T-helper 1 cell treated with Interleukin-12 subunit alpha and Interleukin-12 subunit beta and Interleukin-4 antibody, amounts not matched to agents 30 μg/mL and 1 μg/mL, for 36 hours (primary cell): Measurements from ENCODE around the gene STYXL2.

Source experiments
- H3K27ac Mint-ChIP-seq: one replicate; pipeline ENCODE4 v1.8.0; 2021; ENCODE audit warnings: mild to moderate bottlenecking, mixed read lengths
- H3K27me3 Mint-ChIP-seq: one replicate; pipeline ENCODE4 v1.8.0; 2021; ENCODE audit warnings: low read depth, mixed read lengths
- H3K36me3 Mint-ChIP-seq: one replicate; pipeline ENCODE4 v1.8.0; 2021; ENCODE audit warnings: low read depth, mixed read lengths
- H3K4me1 Mint-ChIP-seq: one replicate; pipeline ENCODE4 v1.8.0; 2021; ENCODE audit warnings: low read depth, mixed read lengths
- H3K4me3 Mint-ChIP-seq: one replicate; pipeline ENCODE4 v1.8.0; 2021; ENCODE audit warnings: mild to moderate bottlenecking, moderate library complexity, mixed read lengths
- H3K9me3 Mint-ChIP-seq: one replicate; pipeline ENCODE4 v1.8.0; 2021; ENCODE audit warnings: mixed read lengths

STYXL2 gene

DNA sequence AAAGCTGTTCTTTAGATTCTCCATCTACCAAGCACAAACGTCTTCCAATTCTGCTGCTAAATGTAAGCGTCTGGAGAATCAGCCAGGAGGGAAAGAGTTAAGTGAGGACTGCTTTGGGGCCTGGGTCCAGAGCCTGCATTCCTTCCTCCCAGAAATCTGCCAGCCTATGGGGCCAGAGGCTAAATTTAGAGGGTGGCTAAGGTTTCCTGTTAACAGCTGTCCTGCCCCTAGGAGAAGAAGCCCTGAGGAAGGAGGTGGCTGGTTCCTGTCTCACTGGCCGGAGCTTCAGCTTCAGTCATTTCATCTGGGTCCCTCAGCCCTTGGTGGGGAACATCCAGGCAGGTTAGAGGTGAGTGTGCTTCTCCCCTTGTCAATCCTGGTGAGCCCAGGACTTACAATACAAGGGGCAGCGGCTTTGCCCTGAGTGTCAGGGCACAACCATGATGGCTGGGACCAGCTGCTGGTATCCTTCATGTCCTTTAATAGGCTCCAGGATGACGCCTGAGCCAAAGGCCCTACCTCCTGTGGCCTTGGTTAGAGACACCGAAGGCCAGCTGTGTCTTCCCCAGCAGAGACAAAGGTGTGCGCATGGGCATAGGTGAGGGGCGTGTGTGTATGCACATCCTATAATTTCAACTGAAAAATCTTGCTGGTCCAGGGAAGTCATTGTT is at the start of gene STYXL2:
Gene STYXL2 (plus strand): TSS at position 230 of the 671 bp plus-strand sequence. CDS start 775 bp downstream, outside the sequence.
- H3K4me1 Mint-ChIP-seq = peaks cover 15% of the 10 kb centered on the region

DNA sequence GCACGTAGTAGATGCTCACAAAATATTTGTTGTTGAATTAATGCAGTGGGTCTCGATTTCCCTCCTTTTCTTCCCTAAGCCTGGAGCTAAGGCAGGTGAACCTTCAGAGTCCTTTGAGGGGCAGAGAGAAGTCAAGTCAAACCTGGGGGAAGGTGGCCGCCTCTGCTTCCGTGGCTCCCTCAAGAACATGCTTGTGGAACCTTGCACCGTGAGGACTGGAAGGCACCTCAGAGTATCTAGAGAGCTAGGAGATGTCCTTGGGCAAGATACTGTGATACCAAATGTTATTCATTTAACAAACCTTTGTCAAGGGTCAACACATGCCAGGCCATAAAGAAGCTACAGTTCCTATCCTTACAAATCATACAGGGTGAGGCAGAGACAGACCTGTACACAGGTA is 42.0 kb upstream of the STYXL2 start:
- no peaks in the 10 kb centered on the region for H3K9me3 Mint-ChIP-seq
- peaks cover 6% of the 10 kb centered on the region for H3K27me3 Mint-ChIP-seq
- no peaks in the 10 kb centered on the region for H3K36me3 Mint-ChIP-seq
- no peaks in the 10 kb centered on the region for H3K4me1 Mint-ChIP-seq
- H3K4me3 Mint-ChIP-seq = no peak overlapping the region
- H3K27ac Mint-ChIP-seq = no peak overlapping the region

More for the DNA sequence above, at the start of gene STYXL2:
- peaks cover 7% of the 10 kb centered on the region for H3K36me3 Mint-ChIP-seq
- H3K27ac Mint-ChIP-seq = no peak within 1 kb of the TSS
- peaks cover 4% of the 10 kb centered on the region for H3K27me3 Mint-ChIP-seq
- no peak within 1 kb of the TSS for H3K4me3 Mint-ChIP-seq
- H3K9me3 Mint-ChIP-seq = peaks cover 3% of the 10 kb centered on the region

DNA sequence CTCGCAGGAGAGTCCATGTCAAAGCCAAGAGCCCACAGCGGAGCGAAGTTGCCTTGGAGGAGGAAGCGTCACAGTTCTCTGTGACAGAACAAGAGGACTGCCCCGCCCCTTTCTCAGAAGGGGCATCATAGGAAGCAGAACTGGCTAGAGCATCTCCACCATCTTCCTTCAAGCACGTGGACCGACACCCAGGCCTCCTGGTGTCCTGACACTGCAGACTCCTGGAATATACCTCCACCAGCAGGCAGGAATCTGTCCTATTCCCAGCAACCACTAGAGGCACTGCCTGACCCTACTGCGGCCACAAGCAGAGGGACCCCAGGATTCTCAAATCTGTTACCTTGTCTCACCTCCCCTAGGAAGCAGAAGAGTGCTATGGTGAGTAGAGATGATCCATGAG is 41.5 kb upstream of the STYXL2 start:
- Mint-ChIP-seq H3K27me3 (peaks cover 1% of the 10 kb centered on the region), H3K27ac (no peak overlapping the region), H3K4me3 (no peak overlapping the region), H3K4me1 (no peaks in the 10 kb centered on the region), H3K9me3 (no peaks in the 10 kb centered on the region), H3K36me3 (no peaks in the 10 kb centered on the region)

DNA sequence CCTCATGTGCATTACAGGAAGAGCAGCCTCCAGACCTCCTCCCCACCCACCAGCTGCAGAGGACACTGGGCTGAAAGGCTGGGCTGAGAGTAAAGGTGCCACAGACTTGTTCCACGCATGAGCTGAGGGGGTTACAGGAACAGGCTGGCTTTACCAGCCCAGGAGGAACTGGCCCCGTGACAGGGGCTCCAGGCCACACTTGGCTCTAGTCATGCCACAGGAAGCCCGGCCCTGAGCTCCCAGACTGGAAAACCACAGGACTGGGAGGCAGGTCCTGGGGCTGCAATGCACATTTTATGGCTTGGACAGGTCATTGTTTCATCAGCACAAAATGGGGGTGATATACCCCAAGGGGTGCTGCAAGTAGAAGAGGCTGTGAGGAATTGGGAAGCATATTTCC is 39.3 kb upstream of the STYXL2 start:
- H3K4me3 Mint-ChIP-seq = no peak overlapping the region

DNA sequence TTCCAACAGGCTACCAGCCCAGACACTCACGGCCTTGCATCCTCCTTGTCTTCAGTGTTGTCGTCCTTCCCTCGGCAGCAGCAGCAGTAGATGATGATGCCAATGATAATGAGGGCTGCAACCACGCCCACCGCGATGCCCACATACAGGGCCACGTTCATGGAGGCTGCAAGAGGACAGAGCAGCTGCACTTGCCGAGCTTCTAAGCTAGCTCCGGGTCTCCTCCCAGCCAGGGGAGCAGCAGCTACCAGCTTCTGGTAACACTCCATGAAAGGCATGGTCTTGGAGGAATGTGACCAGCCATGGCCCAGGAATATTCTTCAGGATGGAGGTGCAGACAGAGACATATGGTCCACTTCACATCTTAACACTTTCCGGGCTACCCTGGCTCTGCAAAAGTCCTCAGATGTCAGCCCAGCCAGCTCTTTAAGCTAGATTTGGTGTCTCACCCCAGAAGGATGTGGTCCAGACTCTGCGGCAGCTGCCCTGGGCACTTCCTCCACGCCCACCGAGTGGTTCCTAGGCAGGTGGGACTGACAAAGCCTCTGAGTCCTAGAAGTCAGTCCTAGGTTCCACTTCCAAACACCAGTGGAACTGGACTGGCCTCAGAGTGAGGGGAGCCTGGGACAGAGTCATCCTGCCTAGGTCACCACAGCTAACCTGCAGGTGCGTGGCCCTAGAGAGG is 38.8 kb upstream of the STYXL2 start:
- H3K4me3 Mint-ChIP-seq = no peak overlapping the region
- no peaks in the 10 kb centered on the region for H3K9me3 Mint-ChIP-seq
- H3K27ac Mint-ChIP-seq = no peak overlapping the region
- peaks cover 6% of the 10 kb centered on the region for H3K4me1 Mint-ChIP-seq
- no peaks in the 10 kb centered on the region for H3K27me3 Mint-ChIP-seq
- H3K36me3 Mint-ChIP-seq = no peaks in the 10 kb centered on the region

More for the DNA sequence above, 39.3 kb upstream of the STYXL2 start:
- Mint-ChIP-seq H3K27me3 (no peaks in the 10 kb centered on the region), H3K4me1 (peaks cover 6% of the 10 kb centered on the region), H3K9me3 (no peaks in the 10 kb centered on the region), H3K27ac (no peak overlapping the region), H3K36me3 (no peaks in the 10 kb centered on the region)

DNA sequence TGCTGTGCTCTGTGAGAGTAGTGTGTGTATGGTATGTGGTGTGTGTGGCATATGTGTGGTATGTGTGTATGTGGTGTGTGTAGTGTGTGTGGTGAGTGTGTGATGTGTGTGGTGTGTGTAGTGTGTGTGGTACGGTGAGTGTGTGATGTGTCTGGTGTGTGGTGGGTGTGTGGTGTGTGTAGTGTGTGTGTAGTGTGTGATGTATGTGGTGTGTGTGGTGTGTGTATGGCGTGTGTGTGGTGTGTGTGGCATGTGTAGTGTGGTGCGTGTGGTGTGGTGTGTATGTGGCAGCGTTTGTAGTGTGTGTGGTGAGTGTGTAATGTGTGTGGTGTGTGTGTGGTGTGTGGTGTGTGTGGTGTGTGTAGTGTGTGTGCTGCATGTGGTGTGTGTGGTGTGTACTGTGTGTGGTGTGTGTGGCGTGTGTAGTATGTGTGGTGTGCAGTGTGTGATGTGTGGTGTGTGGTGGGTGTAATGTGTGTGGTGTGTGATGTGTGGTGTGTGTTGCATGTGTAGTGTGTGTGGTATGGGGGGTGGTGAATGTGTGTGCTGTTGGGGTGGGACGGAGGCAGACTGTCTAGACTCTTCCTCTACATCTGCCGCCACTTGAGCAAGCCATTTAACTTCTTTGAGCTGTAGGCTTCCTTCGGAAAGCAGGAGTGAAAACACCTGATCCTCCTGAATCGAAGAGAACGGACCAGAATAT is 37.2 kb upstream of the STYXL2 start:
- no peaks in the 10 kb centered on the region for H3K36me3 Mint-ChIP-seq
- H3K9me3 Mint-ChIP-seq = no peaks in the 10 kb centered on the region
- peaks cover 6% of the 10 kb centered on the region for H3K4me1 Mint-ChIP-seq
- no peak overlapping the region for H3K4me3 Mint-ChIP-seq
- no peaks in the 10 kb centered on the region for H3K27me3 Mint-ChIP-seq
- no peak overlapping the region for H3K27ac Mint-ChIP-seq

DNA sequence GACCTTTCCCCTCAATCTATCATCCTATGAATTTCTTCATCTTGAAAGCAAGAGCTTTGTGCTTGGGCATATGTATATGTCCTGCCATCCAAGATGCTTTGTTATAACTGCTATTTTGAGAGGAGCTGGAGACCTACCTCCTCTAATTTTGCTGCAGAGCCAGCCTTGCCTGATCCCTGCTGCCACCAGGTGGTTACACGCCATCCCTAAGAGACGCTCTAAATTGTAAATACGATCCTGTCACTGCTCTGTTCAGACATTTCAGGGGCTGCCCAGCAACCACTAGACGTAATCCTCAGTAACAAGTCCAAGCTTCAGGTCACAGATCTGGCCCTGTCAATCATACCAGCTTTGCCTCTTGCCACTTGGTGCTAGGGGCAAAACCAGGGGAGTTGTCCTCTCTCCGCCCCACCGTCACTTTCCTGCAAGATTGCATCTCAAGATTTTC is 36.6 kb upstream of the STYXL2 start:
- Mint-ChIP-seq H3K36me3 (no peaks in the 10 kb centered on the region), H3K27ac (no peak overlapping the region), H3K9me3 (no peaks in the 10 kb centered on the region), H3K4me3 (no peak overlapping the region), H3K27me3 (no peaks in the 10 kb centered on the region), H3K4me1 (peaks cover 6% of the 10 kb centered on the region)

DNA sequence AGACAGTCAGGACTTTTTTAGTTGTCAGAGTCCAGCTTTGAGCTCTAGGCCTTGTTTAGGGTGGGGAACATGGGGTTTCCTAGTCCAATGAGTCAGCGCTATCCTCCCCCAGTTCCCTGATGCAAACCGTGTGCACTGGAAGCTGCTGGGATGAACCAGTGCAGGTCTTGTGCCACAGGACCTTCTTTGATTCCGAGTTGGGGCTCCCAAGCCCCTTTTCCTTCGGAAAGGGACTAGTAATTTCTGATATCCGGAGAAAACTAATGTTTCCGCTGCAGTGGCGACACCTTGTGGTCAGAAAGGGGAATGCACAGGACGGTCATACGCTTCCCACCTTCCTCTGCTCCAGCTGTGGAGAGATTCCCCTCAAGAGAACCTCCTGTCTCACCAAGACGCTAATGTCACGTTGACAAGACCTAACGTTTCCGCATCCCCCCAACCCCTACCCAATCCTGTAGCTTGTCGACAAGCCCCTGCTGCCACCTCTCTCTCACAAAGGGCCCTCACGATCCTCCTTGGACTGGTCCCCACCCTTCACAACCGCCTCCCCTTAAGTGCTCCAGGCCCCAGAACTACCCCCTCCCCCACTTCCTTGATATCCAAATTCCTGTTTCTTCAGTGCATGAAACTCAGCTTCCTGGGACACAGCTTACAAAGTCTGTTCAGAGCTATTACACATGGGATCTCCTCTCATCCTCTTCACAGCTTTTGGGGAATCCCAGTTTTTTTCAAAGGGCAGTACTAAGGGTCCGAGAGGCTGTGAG is 34.6 kb upstream of the STYXL2 start:
- Mint-ChIP-seq H3K4me3 (no peak overlapping the region), H3K27me3 (no peaks in the 10 kb centered on the region), H3K9me3 (no peaks in the 10 kb centered on the region), H3K36me3 (no peaks in the 10 kb centered on the region), H3K4me1 (peaks cover 6% of the 10 kb centered on the region), H3K27ac (no peak overlapping the region)

DNA sequence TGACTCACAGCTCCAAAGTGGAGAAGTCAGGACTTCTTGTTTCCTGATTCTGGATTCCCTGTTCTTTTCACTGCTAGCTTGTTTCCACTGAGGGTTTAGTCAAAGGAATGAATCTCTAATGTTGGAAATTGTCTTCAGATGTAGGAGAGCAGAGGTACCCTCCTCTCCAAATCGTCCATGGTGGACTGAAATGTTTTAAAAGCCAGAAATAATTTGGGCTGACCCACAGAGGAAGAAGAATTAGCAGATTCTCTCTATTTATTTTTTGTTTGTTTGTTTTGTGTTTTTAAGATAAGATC is 34.1 kb upstream of the STYXL2 start:
- Mint-ChIP-seq H3K4me3 (no peak overlapping the region), H3K27me3 (no peaks in the 10 kb centered on the region), H3K27ac (no peak overlapping the region), H3K4me1 (peaks cover 6% of the 10 kb centered on the region), H3K9me3 (no peaks in the 10 kb centered on the region), H3K36me3 (no peaks in the 10 kb centered on the region)

DNA sequence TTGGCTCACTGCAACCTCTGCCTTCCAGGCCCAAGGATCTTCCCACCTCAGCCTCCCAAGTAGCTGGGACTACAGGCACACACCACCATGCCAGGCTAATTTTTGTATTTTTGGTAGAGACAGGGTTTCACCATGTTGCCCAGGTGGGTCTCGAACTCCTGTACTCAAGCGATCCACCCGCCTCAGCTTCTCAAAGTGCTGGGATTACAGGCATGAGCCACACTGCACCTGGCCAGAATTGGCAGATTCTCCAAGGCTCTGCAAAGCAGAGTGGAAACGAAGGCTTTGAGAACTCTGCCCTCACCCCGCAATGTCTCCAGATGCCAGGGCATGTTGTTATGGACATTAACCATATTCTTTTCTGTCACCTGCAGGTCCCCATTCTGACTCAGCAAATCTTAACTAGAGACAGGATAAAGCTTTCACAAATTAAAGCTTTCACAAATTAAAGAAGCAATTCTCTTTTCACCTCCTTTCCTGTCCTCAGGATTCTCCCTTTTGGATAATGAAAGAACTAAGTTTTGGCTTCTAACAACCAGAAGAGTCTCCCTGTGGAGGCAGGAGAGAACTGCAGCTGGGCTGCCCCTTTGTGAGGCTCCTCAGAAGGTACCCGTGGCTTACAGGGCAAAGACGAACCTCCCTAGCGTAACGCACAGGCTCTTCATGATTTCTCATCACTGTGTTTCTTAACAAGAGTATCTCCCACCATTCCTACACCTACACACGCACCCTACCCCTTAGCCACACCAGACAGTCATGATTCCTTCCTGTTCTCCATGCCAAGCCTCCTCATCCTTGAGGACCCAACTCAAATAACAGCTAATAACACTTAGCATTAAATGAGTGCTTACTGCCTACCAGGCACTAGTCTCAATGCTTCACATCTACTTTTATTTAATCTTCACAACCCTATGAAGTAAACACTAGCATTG is 33.5 kb upstream of the STYXL2 start:
- H3K9me3 Mint-ChIP-seq = no peaks in the 10 kb centered on the region
- H3K36me3 Mint-ChIP-seq = no peaks in the 10 kb centered on the region

DNA sequence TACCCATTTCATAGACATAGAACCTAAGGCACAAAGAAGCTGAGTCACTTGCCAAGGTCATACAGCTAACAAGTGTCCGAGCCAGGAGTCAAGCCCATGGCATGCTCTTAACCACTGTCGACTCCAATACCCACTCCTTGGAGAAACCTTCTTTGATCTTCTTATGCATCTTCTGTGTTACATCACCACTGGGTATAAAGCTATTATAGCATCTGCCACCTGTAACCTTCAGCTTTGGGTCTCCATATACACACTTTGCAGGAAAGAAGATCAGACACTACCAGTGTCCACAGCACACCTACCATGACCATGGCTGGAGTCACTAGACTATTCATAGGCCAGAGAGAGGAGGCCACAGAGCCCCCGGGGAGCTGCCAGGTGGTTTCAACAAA is 32.8 kb upstream of the STYXL2 start:
- Mint-ChIP-seq H3K4me1 (peaks cover 6% of the 10 kb centered on the region), H3K27ac (no peak overlapping the region), H3K27me3 (no peaks in the 10 kb centered on the region), H3K36me3 (no peaks in the 10 kb centered on the region), H3K9me3 (no peaks in the 10 kb centered on the region), H3K4me3 (no peak overlapping the region)

More for the DNA sequence above, 33.5 kb upstream of the STYXL2 start:
- Mint-ChIP-seq H3K4me1 (peaks cover 6% of the 10 kb centered on the region), H3K27ac (no peak overlapping the region), H3K27me3 (no peaks in the 10 kb centered on the region), H3K4me3 (no peak overlapping the region)

DNA sequence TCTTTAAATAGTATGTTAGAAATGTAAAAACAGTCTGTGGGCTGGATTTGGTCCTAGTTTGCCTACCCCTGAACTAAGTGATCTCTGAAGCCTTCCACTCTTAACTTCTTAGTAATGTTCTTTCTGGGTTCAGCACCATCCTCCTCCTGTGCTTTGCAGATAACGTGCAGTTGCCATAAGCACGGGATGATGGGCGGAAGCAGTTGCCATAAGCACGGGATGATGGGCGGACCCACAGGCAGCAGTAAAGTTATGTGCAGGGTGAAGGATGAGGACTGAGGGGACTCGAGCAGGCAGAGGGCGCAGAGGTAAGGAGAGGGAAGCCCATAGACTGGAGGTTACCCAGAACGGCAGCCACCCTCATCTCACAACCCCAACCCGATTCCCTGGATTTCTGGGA is 29.3 kb upstream of the STYXL2 start:
- H3K9me3 Mint-ChIP-seq = no peaks in the 10 kb centered on the region
- no peaks in the 10 kb centered on the region for H3K4me1 Mint-ChIP-seq
- no peaks in the 10 kb centered on the region for H3K36me3 Mint-ChIP-seq
- H3K4me3 Mint-ChIP-seq = no peak overlapping the region
- H3K27ac Mint-ChIP-seq = no peak overlapping the region
- H3K27me3 Mint-ChIP-seq = no peaks in the 10 kb centered on the region

DNA sequence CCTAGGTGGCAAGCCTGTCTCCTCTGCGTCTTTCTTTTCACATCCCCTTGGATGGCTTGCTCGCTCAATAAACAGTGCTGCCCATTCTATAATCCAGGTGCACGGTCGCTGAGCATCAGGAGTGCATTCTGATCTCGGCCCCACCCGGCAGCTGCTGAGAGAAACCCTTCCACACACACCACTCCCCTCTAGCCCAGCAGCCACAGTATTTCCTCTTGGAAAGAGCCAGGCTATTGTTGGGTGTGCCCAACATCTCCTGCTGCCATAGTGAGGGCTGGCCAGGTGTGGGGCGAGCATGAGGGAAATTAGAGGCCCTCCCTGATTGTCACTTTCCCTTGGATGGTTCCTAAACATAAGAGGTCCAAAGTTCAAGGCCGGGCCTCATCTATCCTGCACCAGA is 28.4 kb upstream of the STYXL2 start:
- H3K9me3 Mint-ChIP-seq = no peaks in the 10 kb centered on the region
- H3K27me3 Mint-ChIP-seq = no peaks in the 10 kb centered on the region
- no peak overlapping the region for H3K27ac Mint-ChIP-seq
- no peaks in the 10 kb centered on the region for H3K4me1 Mint-ChIP-seq
- no peaks in the 10 kb centered on the region for H3K36me3 Mint-ChIP-seq
- H3K4me3 Mint-ChIP-seq = no peak overlapping the region
